ENCODE results near the gene HPCAL4. TPM values are rescaled to one million over a fixed set of nuclear protein-coding genes. Genes with fewer than 3 reads are reported as not detected.

HPCAL4 gene
- total RNA-seq, 1 donor from 2014 or later, result 0.88 TPM

DNA sequence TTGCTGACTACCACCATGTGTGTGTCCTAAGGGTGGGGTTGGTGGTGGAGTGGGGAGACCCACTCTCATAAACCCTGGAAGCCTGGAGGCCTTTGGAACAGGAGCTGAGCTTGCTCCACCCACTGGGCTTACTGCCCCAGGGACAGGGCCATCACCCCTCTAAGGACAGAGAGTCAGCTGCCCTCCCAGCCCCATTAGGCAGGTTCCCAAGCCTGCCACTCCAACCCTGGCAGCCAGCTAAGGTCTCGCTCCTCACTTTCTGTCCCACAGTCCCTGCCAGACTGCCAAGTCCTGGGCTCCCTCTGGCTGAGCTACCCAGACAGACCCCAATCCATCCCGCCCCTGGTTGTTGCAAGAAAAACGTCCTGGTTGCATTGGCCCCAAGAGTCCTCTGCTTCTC is 23.1 kb downstream of the HPCAL4 start:
- intact Hi-C loops (cut with micrococcal nuclease), result no loop called here
- H3K9me3 ChIP-seq (replicated peaks), result no peaks in the 10 kb centered on the region
- peaks cover 10% of the 10 kb centered on the region for H3K36me3 ChIP-seq
- H3K27ac ChIP-seq (replicated peaks), result peak overlapping the region; percentile 53
- peak; percentile 71 for DNase-seq
- peaks cover 59% of the 10 kb centered on the region for H3K4me1 ChIP-seq
- no peak for TF ChIP-seq CTCF (IDR thresholded peaks at IDR 0.05; ENCODE audit: borderline replicate concordance)
- H3K4me3 ChIP-seq, result no peak overlapping the region
- H3K27me3 ChIP-seq (ENCODE audit: low read depth), result peaks cover 19% of the 10 kb centered on the region

DNA sequence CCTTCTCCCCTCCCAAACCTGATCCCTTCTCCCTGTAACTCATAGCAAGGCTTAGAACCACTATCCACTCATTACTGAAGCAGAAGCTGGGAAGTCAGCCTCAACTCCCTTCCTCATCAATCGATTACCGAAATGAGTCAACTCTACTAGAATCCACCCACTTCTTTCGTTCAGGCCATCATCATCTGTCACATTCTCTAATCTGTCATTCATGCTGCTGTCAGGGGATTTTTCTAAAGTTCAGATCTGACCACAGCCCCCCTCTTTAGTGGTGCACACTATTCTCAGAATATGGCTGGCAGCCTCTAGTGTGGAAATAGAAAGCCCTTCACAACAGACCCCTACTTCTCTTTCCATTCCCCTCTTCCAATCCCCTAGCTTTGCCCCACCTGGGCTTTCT is 24.5 kb downstream of the HPCAL4 start:
- intact Hi-C loops (cut with micrococcal nuclease), result no loop called here
- Histone ChIP-seq H3K9me3 (replicated peaks) (no peaks in the 10 kb centered on the region), H3K4me1 (peaks cover 46% of the 10 kb centered on the region), H3K36me3 (peaks cover 10% of the 10 kb centered on the region), H3K27me3 (ENCODE audit: low read depth) (peaks cover 15% of the 10 kb centered on the region), H3K4me3 (no peak overlapping the region), H3K27ac (replicated peaks) (no peak overlapping the region)
- no peak for DNase-seq
- TF ChIP-seq CTCF (IDR thresholded peaks at IDR 0.05; ENCODE audit: borderline replicate concordance), result no peak

DNA sequence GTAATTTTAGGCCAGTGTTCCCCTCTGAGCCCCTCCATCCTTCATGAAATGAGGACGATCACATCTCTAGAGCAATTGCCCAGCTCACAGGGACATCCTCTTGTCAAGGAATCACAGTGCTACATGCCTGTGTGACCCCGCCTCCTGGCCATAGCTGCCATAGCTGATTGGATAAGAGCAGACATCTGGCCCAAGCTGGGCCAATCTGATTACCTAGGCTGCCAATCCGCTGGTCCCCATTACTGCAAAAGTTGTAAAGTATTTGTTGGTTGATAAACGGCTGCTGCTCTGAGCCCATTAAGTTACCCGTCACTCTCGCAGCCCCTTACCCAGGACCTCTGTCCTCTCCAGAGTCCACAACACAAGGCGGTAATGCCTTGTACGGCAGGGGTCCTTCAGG is 27.7 kb downstream of the HPCAL4 start:
- Histone ChIP-seq H3K9me3 (replicated peaks) (no peaks in the 10 kb centered on the region), H3K27me3 (ENCODE audit: low read depth) (no peaks in the 10 kb centered on the region), H3K27ac (replicated peaks) (no peak overlapping the region), H3K4me1 (peaks cover 15% of the 10 kb centered on the region), H3K4me3 (no peak overlapping the region), H3K36me3 (peaks cover 10% of the 10 kb centered on the region)
- DNase-seq, result no peak
- TF ChIP-seq CTCF (IDR thresholded peaks at IDR 0.05; ENCODE audit: borderline replicate concordance), result no peak
- intact Hi-C loops (cut with micrococcal nuclease), result no loop called here

GRCh38 chr1:39662861-39663260 is 28.4 kb downstream of the HPCAL4 start:
- H3K4me1 ChIP-seq, result peaks cover 10% of the 10 kb centered on the region
- H3K9me3 ChIP-seq (replicated peaks), result no peaks in the 10 kb centered on the region
- H3K4me3 ChIP-seq, result no peak overlapping the region
- intact Hi-C loops (cut with micrococcal nuclease), result no loop called here
- peaks cover 10% of the 10 kb centered on the region for H3K36me3 ChIP-seq
- TF ChIP-seq CTCF (IDR thresholded peaks at IDR 0.05; ENCODE audit: borderline replicate concordance), result no peak
- DNase-seq, result no peak
- no peaks in the 10 kb centered on the region for H3K27me3 ChIP-seq (ENCODE audit: low read depth)
- no peak overlapping the region for H3K27ac ChIP-seq (replicated peaks)

GRCh38 chr1:39659538-39659937 is 31.7 kb downstream of the HPCAL4 start:
- H3K4me1 ChIP-seq, result peaks cover 24% of the 10 kb centered on the region
- intact Hi-C loops (cut with micrococcal nuclease), result no loop called here
- DNase-seq, result no peak
- no peak overlapping the region for H3K4me3 ChIP-seq
- no peaks in the 10 kb centered on the region for H3K27me3 ChIP-seq (ENCODE audit: low read depth)
- H3K36me3 ChIP-seq, result no peaks in the 10 kb centered on the region
- H3K9me3 ChIP-seq (replicated peaks), result no peaks in the 10 kb centered on the region
- no peak for TF ChIP-seq CTCF (IDR thresholded peaks at IDR 0.05; ENCODE audit: borderline replicate concordance)
- H3K27ac ChIP-seq (replicated peaks), result no peak overlapping the region

- Histone ChIP-seq H3K27ac (replicated peaks) (no peak overlapping the region), H3K9me3 (replicated peaks) (no peaks in the 10 kb centered on the region), H3K4me3 (no peak overlapping the region), H3K4me1 (peaks cover 24% of the 10 kb centered on the region), H3K27me3 (ENCODE audit: low read depth) (no peaks in the 10 kb centered on the region), H3K36me3 (no peaks in the 10 kb centered on the region)
- intact Hi-C loops (cut with micrococcal nuclease), result no loop called here
- DNase-seq, result no peak
- no peak for TF ChIP-seq CTCF (IDR thresholded peaks at IDR 0.05; ENCODE audit: borderline replicate concordance)
Observed at GRCh38 chr1:39659110-39659509, 32.1 kb downstream of the HPCAL4 start.

Measured in left ventricle myocardium inferior (tissue), 1 donor.